ENCODE data around the gene TMEM150C.

TMEM150C gene

DNA sequence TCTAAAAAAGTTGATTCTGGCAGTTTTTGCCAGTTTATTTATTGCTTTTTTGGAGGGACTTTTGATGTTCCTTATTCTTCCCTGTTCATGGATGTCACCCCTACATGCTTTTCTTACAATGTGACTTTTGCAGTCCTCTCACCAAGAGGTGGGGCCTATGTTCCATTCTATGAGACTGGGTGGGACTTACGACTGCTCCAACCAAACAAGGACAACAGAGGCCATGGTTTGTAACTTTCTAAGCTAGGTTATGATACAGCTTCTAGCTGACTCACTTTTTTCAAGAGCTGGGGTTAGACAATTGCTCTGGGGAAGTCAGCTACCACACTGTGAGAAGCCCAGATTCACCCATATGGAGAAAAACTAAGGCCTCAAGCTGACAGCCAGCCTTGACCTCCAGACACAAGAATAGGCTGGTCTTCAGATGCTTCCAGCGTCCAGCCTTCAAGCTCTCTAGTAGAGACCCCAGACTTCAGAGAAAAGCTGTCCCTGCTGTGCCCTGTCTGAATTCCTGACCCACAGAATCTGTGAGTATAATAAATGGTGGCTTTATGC lies 91.9 kb downstream of the TMEM150C start:
- no peak for DNase-seq
- Mint-ChIP-seq H3K36me3 (ENCODE audit: insufficient read depth) (peaks cover 4% of the 10 kb centered on the region), H3K4me1 (ENCODE audit: low read depth in 2 of 2) (no peaks in the 10 kb centered on the region)

DNA sequence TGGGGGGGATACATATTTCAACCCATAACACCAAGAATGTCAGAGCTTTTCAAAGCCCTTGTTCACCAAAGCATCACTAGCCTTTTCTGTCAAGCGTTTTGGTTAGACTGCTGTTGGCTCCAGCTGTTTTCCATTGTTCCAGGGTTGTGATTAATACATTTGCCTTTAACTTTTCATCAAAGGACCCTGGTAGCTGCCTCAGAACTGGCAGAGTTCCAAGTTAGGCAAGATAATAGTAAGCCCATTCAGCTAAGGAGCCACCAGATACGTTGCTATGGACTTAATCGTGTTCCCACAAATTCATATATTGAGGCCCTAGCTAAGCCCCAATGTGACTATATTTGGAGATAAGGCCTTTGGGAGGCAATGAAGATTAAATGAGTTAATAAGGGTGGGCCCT lies 94.3 kb downstream of the TMEM150C start:
- Mint-ChIP-seq H3K27ac (no peak overlapping the region), H3K36me3 (ENCODE audit: insufficient read depth) (peaks cover 6% of the 10 kb centered on the region), H3K4me3 (no peak overlapping the region)

More for the DNA sequence above, 91.9 kb downstream of the TMEM150C start:
- Mint-ChIP-seq H3K9me3 (no peaks in the 10 kb centered on the region), H3K4me3 (no peak overlapping the region), H3K27me3 (no peaks in the 10 kb centered on the region), H3K27ac (peak overlapping the region in 1 of 2 donors; percentile 16)
- no peak for ATAC-seq (replicated peaks)

DNA sequence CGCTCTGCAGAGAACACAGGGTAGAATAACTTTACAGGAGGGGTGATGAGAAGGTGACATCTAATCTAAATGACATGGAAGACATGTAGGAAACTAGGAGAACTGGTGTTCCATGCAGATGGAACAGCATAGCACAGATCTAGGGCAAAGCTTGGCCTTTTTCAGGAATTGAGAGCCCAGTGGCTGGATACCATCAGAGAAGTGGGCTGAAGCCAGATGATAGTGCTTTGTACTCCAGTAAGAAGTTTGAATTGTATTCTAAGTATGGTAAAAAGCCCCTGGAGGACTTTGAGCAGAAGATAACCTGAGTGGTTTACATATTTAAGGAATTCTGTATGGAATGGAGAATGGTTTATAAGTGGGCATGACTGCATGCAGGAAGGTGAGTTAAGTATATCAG lies 98.6 kb downstream of the TMEM150C start:
- H3K9me3 Mint-ChIP-seq = no peaks in the 10 kb centered on the region
- H3K4me1 Mint-ChIP-seq (ENCODE audit: low read depth in 2 of 2) = no peaks in the 10 kb centered on the region
- DNase-seq (no peak), ATAC-seq (replicated peaks) (no peak)
- H3K36me3 Mint-ChIP-seq (ENCODE audit: insufficient read depth) = peaks cover 28% of the 10 kb centered on the region
- no peaks in the 10 kb centered on the region for H3K27me3 Mint-ChIP-seq
- no peak overlapping the region for H3K4me3 Mint-ChIP-seq
- no peak overlapping the region for H3K27ac Mint-ChIP-seq

More for the DNA sequence above, 94.3 kb downstream of the TMEM150C start:
- H3K27me3 Mint-ChIP-seq = no peaks in the 10 kb centered on the region
- ATAC-seq (replicated peaks) (no peak), DNase-seq (no peak)
- H3K4me1 Mint-ChIP-seq (ENCODE audit: low read depth in 2 of 2) = no peaks in the 10 kb centered on the region
- H3K9me3 Mint-ChIP-seq = no peaks in the 10 kb centered on the region

DNA sequence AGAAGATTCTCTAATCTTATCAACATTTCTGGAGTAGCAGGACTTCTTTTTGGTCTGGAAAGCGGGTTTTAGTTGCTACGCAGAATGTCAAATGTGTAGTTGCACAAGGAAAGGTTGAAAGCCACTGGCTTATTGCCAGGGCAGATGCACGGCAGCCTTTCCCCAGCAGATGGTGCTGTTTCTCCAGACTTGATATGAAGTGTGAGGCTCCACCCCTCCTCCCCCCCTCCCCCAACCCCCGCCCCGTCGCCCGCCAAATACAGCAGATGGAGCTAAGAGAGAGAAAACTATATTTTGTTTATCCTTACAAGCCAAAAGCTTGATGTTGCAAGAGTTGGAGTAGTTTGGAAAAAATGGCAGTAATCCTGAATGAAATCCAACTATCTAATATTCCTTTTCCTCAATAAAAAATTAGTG lies 99.4 kb downstream of the TMEM150C start:
- ATAC-seq (replicated peaks) (peak; percentile 92), DNase-seq (peak; percentile 81 to 88 (median 85))
- H3K4me1 Mint-ChIP-seq (ENCODE audit: low read depth in 2 of 2) = no peaks in the 10 kb centered on the region
- no peak overlapping the region for H3K4me3 Mint-ChIP-seq
- no peaks in the 10 kb centered on the region for H3K27me3 Mint-ChIP-seq
- H3K36me3 Mint-ChIP-seq (ENCODE audit: insufficient read depth) = peaks cover 34% of the 10 kb centered on the region
- no peaks in the 10 kb centered on the region for H3K9me3 Mint-ChIP-seq
- no peak overlapping the region for H3K27ac Mint-ChIP-seq

DNA sequence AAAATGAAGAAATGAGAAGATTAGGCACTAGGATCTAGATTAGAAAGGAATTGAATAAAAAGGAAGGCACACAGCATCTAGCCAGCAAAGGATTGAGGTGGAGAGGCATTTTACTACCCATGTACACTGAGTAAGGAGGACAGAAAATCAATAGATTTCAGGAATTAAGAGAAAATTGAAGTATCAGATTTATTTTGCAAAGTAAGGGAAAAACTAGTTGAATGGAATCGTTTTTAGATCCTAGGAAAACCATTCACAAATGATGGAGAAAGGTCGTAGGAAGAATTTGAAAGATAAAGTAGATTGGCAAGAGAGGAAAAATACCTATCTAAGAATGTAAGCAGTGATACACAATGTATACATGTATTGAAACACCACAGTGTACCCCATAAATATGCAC lies 100.1 kb downstream of the TMEM150C start:
- H3K9me3 Mint-ChIP-seq = no peaks in the 10 kb centered on the region
- DNase-seq (no peak), ATAC-seq (replicated peaks) (no peak)
- no peaks in the 10 kb centered on the region for H3K27me3 Mint-ChIP-seq
- H3K27ac Mint-ChIP-seq = no peak overlapping the region
- H3K36me3 Mint-ChIP-seq (ENCODE audit: insufficient read depth) = peaks cover 41% of the 10 kb centered on the region
- H3K4me3 Mint-ChIP-seq = no peak overlapping the region
- H3K4me1 Mint-ChIP-seq (ENCODE audit: low read depth in 2 of 2) = no peaks in the 10 kb centered on the region

DNA sequence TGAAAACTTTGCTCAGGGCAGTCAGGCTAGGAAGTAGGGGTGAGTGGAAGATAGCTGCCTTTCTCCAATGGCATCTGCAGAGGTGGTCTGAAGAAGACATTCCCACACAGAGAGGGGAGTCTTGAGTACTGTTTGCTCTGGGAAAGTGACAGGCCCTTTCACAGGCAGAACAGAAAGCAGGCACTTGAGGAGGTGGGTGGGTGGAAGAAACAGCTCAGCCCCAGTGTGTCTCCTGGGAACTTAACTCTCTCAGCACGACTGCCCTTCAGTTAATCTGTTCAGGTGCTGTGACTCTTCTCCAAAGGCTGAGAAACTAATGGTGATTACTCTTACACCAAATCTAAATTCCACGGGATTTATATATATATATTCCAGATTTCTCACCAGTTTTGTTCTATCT lies 103.1 kb downstream of the TMEM150C start:
- no peaks in the 10 kb centered on the region for H3K9me3 Mint-ChIP-seq
- ATAC-seq (replicated peaks) = no peak
- no peaks in the 10 kb centered on the region for H3K4me1 Mint-ChIP-seq (ENCODE audit: low read depth in 2 of 2)
- no peak overlapping the region for H3K27ac Mint-ChIP-seq
- peaks cover 65% of the 10 kb centered on the region for H3K36me3 Mint-ChIP-seq (ENCODE audit: insufficient read depth)
- no peak for DNase-seq
- no peak overlapping the region for H3K4me3 Mint-ChIP-seq
- H3K27me3 Mint-ChIP-seq = no peaks in the 10 kb centered on the region

DNA sequence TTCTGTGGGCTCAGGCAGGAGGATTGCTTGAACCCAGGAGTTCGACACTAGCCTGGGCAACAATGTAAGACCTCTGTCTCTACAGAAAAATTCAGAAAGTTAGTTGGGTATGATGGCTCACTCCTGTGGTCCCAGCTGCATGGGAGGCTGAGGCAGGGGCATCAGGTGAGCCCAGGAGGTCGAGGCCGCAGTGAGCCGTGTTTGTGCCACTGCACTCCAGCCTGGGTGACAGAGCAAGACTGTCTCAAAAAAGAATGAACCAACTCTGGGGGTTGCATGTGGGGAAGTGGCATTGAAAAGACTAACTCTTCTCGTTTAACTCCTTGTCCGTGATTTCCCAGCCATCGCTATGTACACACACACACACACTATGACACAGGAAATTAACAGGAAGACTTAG lies 104.5 kb downstream of the TMEM150C start:
- no peak for ATAC-seq (replicated peaks)
- H3K4me1 Mint-ChIP-seq (ENCODE audit: low read depth in 2 of 2) = peaks cover 0 to 6% of the 10 kb centered on the region in 2 donors
- no peaks in the 10 kb centered on the region for H3K9me3 Mint-ChIP-seq
- H3K4me3 Mint-ChIP-seq = no peak overlapping the region
- peaks cover 75% of the 10 kb centered on the region for H3K36me3 Mint-ChIP-seq (ENCODE audit: insufficient read depth)
- H3K27me3 Mint-ChIP-seq = no peaks in the 10 kb centered on the region
- no peak overlapping the region for H3K27ac Mint-ChIP-seq
- no peak for DNase-seq

DNA sequence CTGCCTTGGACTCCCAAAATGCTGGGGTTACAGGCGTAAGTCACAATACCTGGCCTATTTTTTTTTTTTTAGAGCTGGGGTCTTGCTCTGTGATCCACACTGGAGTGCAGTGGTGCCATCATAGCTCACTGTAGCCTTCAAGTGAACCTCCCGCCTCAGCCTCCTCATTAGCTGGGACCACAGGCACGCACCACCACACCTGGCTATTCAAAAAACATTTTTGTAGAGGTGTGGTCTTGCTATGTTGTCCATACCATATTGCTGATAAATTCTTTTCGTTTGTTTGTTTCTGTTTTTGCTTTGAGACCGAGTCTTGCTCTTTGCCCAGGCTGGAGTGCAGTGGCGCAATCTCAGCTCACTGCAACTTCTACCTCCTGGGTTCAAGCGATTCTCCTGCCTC lies 109.8 kb downstream of the TMEM150C start:
- H3K27ac Mint-ChIP-seq = no peak overlapping the region
- no peaks in the 10 kb centered on the region for H3K27me3 Mint-ChIP-seq
- H3K36me3 Mint-ChIP-seq (ENCODE audit: insufficient read depth) = peaks cover 91% of the 10 kb centered on the region
- no peak overlapping the region for H3K4me3 Mint-ChIP-seq
- H3K4me1 Mint-ChIP-seq (ENCODE audit: low read depth in 2 of 2) = peaks cover 3 to 14% of the 10 kb centered on the region in 2 donors
- DNase-seq (no peak), ATAC-seq (replicated peaks) (no peak)
- H3K9me3 Mint-ChIP-seq = no peaks in the 10 kb centered on the region

DNA sequence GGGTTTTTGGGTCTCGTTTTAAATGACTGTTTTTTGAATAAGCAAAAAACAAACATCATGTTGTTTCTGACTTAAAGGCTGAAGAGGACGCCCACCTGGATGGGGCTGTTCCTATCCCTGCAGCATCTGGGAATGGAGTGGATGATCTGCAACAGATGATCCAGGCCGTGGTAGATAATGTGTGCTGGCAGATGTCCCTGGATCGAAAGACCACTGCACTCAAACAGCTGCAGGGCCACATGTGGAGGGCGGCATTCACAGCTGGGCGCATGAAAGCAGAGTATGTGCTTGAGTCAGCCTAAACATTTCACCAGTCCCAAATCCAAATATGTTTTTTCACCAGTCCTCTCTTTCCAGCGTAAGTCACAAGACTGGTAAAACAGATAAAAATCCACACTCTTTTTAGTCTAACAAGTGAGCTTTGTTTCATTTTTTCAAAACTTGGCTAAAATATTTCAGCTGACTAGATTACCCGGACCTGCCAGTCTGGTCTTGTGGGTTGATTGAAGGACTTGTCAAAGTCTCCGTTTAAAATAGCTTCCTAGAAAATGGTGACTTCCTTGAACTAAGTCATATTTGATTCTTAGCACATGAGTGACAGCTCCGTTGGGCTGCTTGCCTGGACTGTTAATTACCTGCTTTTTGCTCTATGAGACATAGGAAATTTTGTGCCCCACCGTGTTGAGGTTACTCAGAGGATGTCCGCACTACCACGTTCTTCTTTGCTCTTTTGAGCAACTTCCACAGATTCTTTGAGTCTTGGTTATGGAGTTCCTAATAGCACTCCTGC lies 110.6 kb downstream of the TMEM150C start:
- no peaks in the 10 kb centered on the region for H3K27me3 Mint-ChIP-seq
- no peak for ATAC-seq (replicated peaks)

DNA sequence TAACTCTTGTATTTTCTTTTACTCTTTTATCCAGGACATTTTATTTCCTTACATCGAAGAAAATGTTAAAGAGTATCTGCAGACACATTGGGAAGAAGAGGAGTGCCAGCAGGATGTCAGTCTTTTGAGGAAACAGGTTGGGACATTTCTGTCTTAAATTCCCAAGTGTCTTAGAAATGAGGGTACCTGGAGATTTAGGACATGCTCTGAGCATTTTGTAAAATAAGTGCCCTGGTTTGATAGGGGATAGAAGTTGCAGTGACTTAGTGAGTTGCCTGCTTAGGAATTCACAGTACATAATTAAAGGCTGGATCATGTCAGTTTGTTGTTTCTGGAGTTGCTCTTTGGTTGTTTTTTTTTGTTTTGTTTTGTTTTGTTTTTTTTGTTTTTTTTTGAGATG lies 113.9 kb downstream of the TMEM150C start:
- H3K9me3 Mint-ChIP-seq = no peaks in the 10 kb centered on the region
- no peak for ATAC-seq (replicated peaks)
- peak overlapping the region in 1 of 2 donors; percentile 58 for H3K27ac Mint-ChIP-seq
- H3K4me3 Mint-ChIP-seq = no peak overlapping the region
- H3K36me3 Mint-ChIP-seq (ENCODE audit: insufficient read depth) = peaks cover 62% of the 10 kb centered on the region
- no peaks in the 10 kb centered on the region for H3K27me3 Mint-ChIP-seq
- no peak for DNase-seq
- H3K4me1 Mint-ChIP-seq (ENCODE audit: low read depth in 2 of 2) = peaks cover 11 to 19% of the 10 kb centered on the region in 2 donors

More for the DNA sequence above, 110.6 kb downstream of the TMEM150C start:
- Mint-ChIP-seq H3K4me3 (no peak overlapping the region), H3K9me3 (no peaks in the 10 kb centered on the region), H3K27ac (no peak overlapping the region), H3K4me1 (ENCODE audit: low read depth in 2 of 2) (peaks cover 4 to 16% of the 10 kb centered on the region in 2 donors), H3K36me3 (ENCODE audit: insufficient read depth) (peaks cover 84% of the 10 kb centered on the region)
- no peak for DNase-seq

DNA sequence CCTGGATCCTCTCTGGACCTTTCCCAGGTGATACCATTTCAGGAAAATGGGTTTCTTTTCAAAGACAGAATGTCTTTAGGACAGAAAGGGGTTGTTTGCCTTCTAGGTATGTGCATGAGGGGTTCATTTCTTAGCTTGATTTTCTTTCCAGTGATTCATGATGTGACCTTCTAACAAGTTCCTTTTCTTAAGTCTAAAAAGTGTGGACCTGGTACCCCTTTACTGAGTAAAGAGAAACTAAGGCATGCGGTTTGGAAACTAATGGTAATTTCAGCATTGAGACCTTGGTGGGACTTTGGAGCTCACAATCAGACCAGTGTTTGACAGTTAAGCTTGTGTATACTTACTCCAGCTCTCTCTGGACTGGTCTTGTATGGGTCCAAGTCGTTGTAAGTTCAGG lies 122.7 kb downstream of the TMEM150C start:
- Mint-ChIP-seq H3K36me3 (ENCODE audit: insufficient read depth) (peaks cover 25% of the 10 kb centered on the region), H3K27ac (peak overlapping the region; percentile 6 to 13), H3K4me3 (no peak overlapping the region), H3K27me3 (no peaks in the 10 kb centered on the region), H3K9me3 (no peaks in the 10 kb centered on the region), H3K4me1 (ENCODE audit: low read depth in 2 of 2) (peaks cover 38 to 49% of the 10 kb centered on the region in 2 donors)
- ATAC-seq (replicated peaks) = no peak
- no peak for DNase-seq

DNA sequence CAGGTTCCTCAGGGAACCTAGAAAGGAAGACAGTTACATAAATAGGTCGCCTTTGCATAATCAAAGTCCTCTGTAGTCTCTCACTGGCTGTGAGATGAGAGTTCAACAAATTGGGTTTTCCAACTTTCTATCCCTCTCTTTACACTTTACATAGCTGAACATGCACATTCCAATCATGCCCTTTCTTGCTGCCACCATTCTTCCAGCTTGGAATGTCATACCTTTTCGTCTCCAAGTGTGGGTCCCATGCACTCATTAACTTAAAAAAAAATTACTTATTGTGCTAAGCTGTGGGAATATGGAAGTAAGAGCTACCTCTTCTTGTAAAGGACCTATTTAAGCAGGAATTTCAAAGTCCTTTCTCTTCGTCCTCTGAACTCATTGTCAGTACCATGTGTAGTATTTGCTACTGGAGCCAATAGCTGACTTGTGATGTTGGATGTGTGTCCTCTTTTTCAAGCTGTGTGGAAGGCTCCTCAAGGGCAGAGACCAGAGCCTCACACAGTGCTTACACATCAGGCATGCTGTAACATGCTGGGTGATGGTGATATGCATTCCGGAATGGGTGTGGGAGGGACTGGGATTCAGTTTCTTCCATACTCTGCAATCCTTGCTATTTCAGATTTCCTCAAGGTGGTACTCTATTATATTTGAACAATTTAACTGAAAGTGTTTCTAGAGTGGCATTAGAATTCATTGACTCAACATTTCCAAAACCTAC lies 124.3 kb downstream of the TMEM150C start:
- ATAC-seq (replicated peaks) (no peak), DNase-seq (no peak)
- no peak overlapping the region for H3K4me3 Mint-ChIP-seq
- H3K27me3 Mint-ChIP-seq = no peaks in the 10 kb centered on the region
- no peaks in the 10 kb centered on the region for H3K9me3 Mint-ChIP-seq
- peaks cover 44 to 62% of the 10 kb centered on the region in 2 donors for H3K4me1 Mint-ChIP-seq (ENCODE audit: low read depth in 2 of 2)
- peak overlapping the region in 1 of 2 donors; percentile 14 for H3K27ac Mint-ChIP-seq
- peaks cover 25% of the 10 kb centered on the region for H3K36me3 Mint-ChIP-seq (ENCODE audit: insufficient read depth)

DNA sequence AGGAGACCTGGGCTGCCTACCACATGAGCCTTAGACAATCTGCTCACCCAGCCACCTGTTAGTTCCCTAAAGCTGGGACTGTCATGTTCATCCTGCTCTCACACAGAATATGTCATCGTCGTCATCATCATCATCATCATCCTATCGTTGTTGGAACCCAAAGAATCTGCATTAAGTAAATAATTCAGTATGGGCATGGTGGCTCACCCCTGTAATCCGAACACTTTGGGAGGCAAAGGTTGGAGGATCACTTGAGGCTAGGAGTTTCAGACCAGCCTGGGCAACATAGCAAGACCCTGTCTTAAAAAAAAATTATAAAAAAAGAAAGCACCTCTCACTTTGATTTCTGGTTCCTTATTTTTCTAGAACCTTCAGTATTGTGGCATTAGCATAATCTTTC lies 125.0 kb downstream of the TMEM150C start:
- no peaks in the 10 kb centered on the region for H3K9me3 Mint-ChIP-seq
- H3K36me3 Mint-ChIP-seq (ENCODE audit: insufficient read depth) = peaks cover 25% of the 10 kb centered on the region
- no peak overlapping the region for H3K4me3 Mint-ChIP-seq
- no peak for DNase-seq
- H3K4me1 Mint-ChIP-seq (ENCODE audit: low read depth in 2 of 2) = peaks cover 40 to 66% of the 10 kb centered on the region in 2 donors
- no peak for ATAC-seq (replicated peaks)
- H3K27me3 Mint-ChIP-seq = no peaks in the 10 kb centered on the region
- peak overlapping the region; percentile 35 to 53 for H3K27ac Mint-ChIP-seq

Measured in effector memory CD8-positive, alpha-beta T cell (primary cell).